ENCODE results near the gene RSAD1.
A peak's percentile ranks its signal among the peaks of the same experiment; 100 is the strongest.

The RSAD1 gene

GRCh38 chr17:50522766-50523165, 44.1 kb downstream of the RSAD1 start:
- no peak for DNase-seq

GRCh38 chr17:50523208-50523607, 44.5 kb downstream of the RSAD1 start:
- peak; percentile 47 for DNase-seq

- DNase-seq = no peak
Measured at GRCh38 chr17:50524838-50525237, 46.2 kb downstream of the RSAD1 start.

GRCh38 chr17:50527155-50527762, 48.6 kb downstream of the RSAD1 start:
- no peak for DNase-seq

GRCh38 chr17:50527949-50528474, 49.4 kb downstream of the RSAD1 start:
- no peak for DNase-seq

- no peak for DNase-seq
Measured at GRCh38 chr17:50529849-50530248, 51.2 kb downstream of the RSAD1 start.

GRCh38 chr17:50531428-50532025, 52.9 kb downstream of the RSAD1 start:
- DNase-seq = peak; percentile 21

GRCh38 chr17:50532452-50533024, 53.9 kb downstream of the RSAD1 start, which contains the start of gene EPN3:
Gene EPN3 (plus strand): TSS chr17:50532735. CDS start chr17:50536557, 3,822 bp downstream.
- DNase-seq = no peak

- DNase-seq = no peak
Measured at GRCh38 chr17:50533185-50533584, 54.5 kb downstream of the RSAD1 start.

GRCh38 chr17:50533720-50534148, 55.1 kb downstream of the RSAD1 start:
- DNase-seq = peak; percentile 65

- no peak for DNase-seq
Measured at GRCh38 chr17:50534222-50534978, 55.7 kb downstream of the RSAD1 start.

GRCh38 chr17:50534979-50535326, 56.3 kb downstream of the RSAD1 start:
- no peak for DNase-seq

- DNase-seq = no peak
Measured at GRCh38 chr17:50535407-50535806, 56.7 kb downstream of the RSAD1 start.

Data from NCI-H2171 treated with DMSO at 0.1 percent for 48 hours (cell line).